Mammary epithelial cell (primary cell): Measurements from ENCODE around the gene SLCO6A1.

ENCODE experiments used
- EZH2 ChIP-seq: IDR thresholded peaks from 2 replicates; pipeline ENCODE4 v1.6.1; 2012; ENCODE audit warnings: low read length, inconsistent platforms, borderline replicate concordance
- TF ChIP-seq, protein P1 (sequence below), 2 donors: IDR thresholded peaks in 1 of 2; conservative IDR thresholded peaks in 1 of 2; 2 replicates each; pipeline ENCODE4 v1.5.1; 2011 to 2012; ENCODE audit warnings: inconsistent platforms in 2 of 2, low read length in 2 of 2, mild to moderate bottlenecking in 2 of 2, control low read depth in 1 of 2, low read depth in 1 of 2; ENCODE audit not compliant: insufficient read depth in 1 of 2; ENCODE audit errors: extremely low read depth in 1 of 2

DNA sequence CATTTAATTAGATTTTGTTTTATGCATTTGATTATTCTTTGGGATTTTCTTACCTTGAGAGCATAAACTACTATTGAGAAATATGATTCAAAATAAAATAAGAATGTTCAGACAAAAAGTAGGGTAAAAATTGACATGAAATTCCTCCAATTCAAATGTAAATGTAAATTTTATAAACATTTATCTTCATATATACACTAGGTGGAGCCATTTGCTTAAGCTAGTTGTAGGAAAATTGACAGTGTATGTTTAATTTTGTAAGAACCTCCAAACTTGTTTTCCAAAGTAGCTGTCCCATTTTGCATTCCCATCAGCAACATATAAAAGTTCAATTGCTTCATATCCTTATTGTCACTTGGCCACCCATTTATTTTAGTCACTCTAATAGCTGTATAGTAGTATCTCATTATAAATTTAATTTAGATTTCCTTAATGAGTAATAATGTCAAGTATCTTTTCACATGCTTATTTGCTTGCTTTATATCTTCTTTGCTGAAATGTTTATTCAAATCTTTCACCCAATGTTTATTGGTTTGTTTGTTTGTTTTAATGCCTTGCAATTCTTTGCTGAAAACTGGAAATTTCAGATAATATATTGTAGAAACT lies 37.6 kb upstream of the SLCO6A1 start:
- TF ChIP-seq, protein P1, sequence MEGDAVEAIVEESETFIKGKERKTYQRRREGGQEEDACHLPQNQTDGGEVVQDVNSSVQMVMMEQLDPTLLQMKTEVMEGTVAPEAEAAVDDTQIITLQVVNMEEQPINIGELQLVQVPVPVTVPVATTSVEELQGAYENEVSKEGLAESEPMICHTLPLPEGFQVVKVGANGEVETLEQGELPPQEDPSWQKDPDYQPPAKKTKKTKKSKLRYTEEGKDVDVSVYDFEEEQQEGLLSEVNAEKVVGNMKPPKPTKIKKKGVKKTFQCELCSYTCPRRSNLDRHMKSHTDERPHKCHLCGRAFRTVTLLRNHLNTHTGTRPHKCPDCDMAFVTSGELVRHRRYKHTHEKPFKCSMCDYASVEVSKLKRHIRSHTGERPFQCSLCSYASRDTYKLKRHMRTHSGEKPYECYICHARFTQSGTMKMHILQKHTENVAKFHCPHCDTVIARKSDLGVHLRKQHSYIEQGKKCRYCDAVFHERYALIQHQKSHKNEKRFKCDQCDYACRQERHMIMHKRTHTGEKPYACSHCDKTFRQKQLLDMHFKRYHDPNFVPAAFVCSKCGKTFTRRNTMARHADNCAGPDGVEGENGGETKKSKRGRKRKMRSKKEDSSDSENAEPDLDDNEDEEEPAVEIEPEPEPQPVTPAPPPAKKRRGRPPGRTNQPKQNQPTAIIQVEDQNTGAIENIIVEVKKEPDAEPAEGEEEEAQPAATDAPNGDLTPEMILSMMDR (conservative IDR thresholded peaks at IDR 0.05 in 1 of 2, IDR thresholded peaks at IDR 0.05 in 1 of 2; ENCODE audit: extremely low read depth in 1 of 2, insufficient read depth in 1 of 2, low read depth in 1 of 2, low read length in 2 of 2) = peak; percentile 29 to 43
- TF ChIP-seq EZH2 = no peak
